Fibroblast of villous mesenchyme (primary cell): ENCODE results near the gene DNAAF5. TPM values are rescaled to one million over a fixed set of nuclear protein-coding genes. Genes with fewer than 3 reads are reported as not detected.

Experiments used
- DNase-seq: peaks from one replicate; pipeline ENCODE4 v3.0.0-alpha.2; 2010; ENCODE audit warnings: low read depth
- H3K4me3 ChIP-seq: 2 replicates; pipeline ENCODE4 v1.5.1; 2011; ENCODE audit warnings: low read depth, mild to moderate bottlenecking, low read length
- total RNA-seq: library from RNA; depleted of rRNA; stranded (reverse); fragments of >200 nt; gene quantifications from 2 replicates; pipeline ENCODE4 v1.2.3, GENCODE V29; 2012
- TF ChIP-seq, protein P1 (sequence below): IDR thresholded peaks from 2 replicates; pipeline ENCODE4 v1.5.1; 2012; ENCODE audit warnings: low read depth, mild to moderate bottlenecking, low read length; ENCODE audit not compliant: insufficient read depth

Gene DNAAF5
- total RNA-seq, 1 donor, result 32.8 TPM

GRCh38 chr7:777728-778078 lies 51.2 kb downstream of the DNAAF5 start:
- no peak overlapping the region for H3K4me3 ChIP-seq
- TF ChIP-seq, protein P1, sequence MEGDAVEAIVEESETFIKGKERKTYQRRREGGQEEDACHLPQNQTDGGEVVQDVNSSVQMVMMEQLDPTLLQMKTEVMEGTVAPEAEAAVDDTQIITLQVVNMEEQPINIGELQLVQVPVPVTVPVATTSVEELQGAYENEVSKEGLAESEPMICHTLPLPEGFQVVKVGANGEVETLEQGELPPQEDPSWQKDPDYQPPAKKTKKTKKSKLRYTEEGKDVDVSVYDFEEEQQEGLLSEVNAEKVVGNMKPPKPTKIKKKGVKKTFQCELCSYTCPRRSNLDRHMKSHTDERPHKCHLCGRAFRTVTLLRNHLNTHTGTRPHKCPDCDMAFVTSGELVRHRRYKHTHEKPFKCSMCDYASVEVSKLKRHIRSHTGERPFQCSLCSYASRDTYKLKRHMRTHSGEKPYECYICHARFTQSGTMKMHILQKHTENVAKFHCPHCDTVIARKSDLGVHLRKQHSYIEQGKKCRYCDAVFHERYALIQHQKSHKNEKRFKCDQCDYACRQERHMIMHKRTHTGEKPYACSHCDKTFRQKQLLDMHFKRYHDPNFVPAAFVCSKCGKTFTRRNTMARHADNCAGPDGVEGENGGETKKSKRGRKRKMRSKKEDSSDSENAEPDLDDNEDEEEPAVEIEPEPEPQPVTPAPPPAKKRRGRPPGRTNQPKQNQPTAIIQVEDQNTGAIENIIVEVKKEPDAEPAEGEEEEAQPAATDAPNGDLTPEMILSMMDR, result no peak
- DNase-seq, result no peak

- TF ChIP-seq, protein P1, result no peak
- DNase-seq, result no peak
These were observed 51.9 kb downstream of the DNAAF5 start for GRCh38 chr7:778271-778967.

DNA sequence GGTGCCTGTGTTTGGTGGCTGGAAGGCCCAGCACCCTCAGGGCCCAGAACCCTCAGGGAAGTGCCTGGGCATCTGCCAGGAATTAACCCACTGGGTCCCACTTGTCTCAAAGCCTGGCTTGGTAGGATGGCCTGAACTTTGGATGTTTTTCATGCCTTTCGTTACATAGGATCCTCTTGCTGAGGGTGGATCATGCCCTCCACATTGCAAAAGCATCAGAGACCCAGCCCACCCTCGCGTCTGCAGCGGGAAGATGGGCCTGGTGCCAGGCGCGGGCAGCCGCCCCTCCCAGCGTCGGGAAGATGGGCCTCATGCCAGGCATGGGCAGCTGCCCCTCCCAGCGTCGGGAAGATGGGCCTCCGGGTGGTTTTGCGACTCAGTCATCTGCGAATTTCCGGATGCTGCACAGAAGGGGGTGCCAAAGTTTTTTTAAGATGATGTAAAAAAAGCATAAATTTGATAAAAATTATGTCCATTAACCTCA lies 52.5 kb downstream of the DNAAF5 start:
- no peak for DNase-seq
- no peak overlapping the region for H3K4me3 ChIP-seq
- TF ChIP-seq, protein P1, result no peak

More at GRCh38 chr7:778271-778967, 51.9 kb downstream of the DNAAF5 start:
- H3K4me3 ChIP-seq, result no peak overlapping the region

- DNase-seq, result no peak
- no peak overlapping the region for H3K4me3 ChIP-seq
- TF ChIP-seq, protein P1, result no peak
These were observed 53.0 kb downstream of the DNAAF5 start for GRCh38 chr7:779480-779879.

- TF ChIP-seq, protein P1, result no peak
- H3K4me3 ChIP-seq, result no peak overlapping the region
- DNase-seq, result no peak
These were observed 53.6 kb downstream of the DNAAF5 start for GRCh38 chr7:780081-780480.

GRCh38 chr7:780516-780915 lies 54.0 kb downstream of the DNAAF5 start:
- no peak for DNase-seq

More at GRCh38 chr7:780516-780915, 54.0 kb downstream of the DNAAF5 start:
- H3K4me3 ChIP-seq, result no peak overlapping the region
- TF ChIP-seq, protein P1, result no peak
